ENCODE results near the gene SERINC3. TPM values are rescaled to one million over a fixed set of nuclear protein-coding genes. Genes with fewer than 3 reads are reported as not detected.
"Not testable (repeated sequence)": the region's sequence is repeated elsewhere in the genome, so short reads cannot be mapped to it uniquely, and the experiment has no call there.

Gene SERINC3
- total RNA-seq, result 10 to 100 TPM; 82.2 to 98.4 TPM

- CTCF ChIA-PET, result interaction anchor here (0.6 to 1.1 kb wide), 5 partner anchors 14 to 490 kb away, joined by 3 to 4 read pairs (median 3); no protein-coding TSS in a partner anchor
- Mint-ChIP-seq H3K36me3 (ENCODE audit: low read depth) (peaks cover 3% of the 10 kb centered on the region), H3K27me3 (no peaks in the 10 kb centered on the region), H3K4me3 (peak within 1 kb of the TSS; percentile 72), H3K4me1 (peaks cover 45% of the 10 kb centered on the region), H3K27ac (peak within 1 kb of the TSS; percentile 90), H3K9me3 (no peaks in the 10 kb centered on the region)
- POLR2A ChIA-PET, result interaction anchor here (1.4 kb wide), 1 partner anchor 46 kb away, joined by 3 read pairs; no protein-coding TSS in a partner anchor
- peak; percentile 97 for DNase-seq
Observed at GRCh38 chr20:44521484-44522481, at the start of gene SERINC3. Gene SERINC3 (minus strand): TSS chr20:44522070. CDS start chr20:44521951, 119 bp downstream.

DNA sequence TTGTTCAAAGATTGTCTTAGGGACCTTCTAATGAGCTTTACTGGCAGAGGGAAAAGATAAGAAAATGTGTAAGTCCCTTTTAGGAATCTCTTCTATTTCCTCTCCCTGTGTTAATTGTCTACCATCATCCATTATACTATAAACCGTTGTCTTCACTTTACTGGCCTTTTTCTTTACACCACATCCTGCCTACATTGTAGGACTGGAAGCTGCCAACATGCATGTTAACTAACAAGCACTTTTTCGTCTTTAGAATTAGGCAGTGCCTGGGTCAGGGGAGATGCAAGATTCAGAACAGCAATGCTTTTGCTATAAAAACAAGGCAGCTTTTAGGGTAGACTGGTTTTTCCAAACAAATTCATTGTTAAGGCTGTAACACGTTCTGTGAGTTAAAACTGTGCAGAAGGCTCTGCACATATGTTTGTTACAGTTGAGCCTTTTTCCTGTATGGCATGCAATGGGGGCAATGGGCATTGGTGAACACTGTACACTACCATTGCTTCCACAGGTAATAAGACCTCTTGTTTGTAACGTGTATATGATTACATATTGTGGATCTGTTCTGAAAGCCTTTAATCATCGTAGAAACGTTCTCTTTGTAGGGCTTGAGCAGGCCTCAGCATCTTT is 49.6 kb upstream of the SERINC3 start:
- peak; percentile 21 for DNase-seq
- no peaks in the 10 kb centered on the region for H3K9me3 Mint-ChIP-seq
- ChIA-PET POLR2A (no interaction called here), CTCF (interaction anchor here (0.6 kb wide), 1 partner anchor 897 kb away, joined by 4 read pairs; no protein-coding TSS in a partner anchor)
- peaks cover 17% of the 10 kb centered on the region for H3K4me1 Mint-ChIP-seq
- no peak overlapping the region for H3K4me3 Mint-ChIP-seq
- no peaks in the 10 kb centered on the region for H3K27me3 Mint-ChIP-seq
- no peak overlapping the region for H3K27ac Mint-ChIP-seq
- H3K36me3 Mint-ChIP-seq (ENCODE audit: low read depth), result no peaks in the 10 kb centered on the region

- no peak for DNase-seq
- Mint-ChIP-seq H3K27me3 (no peaks in the 10 kb centered on the region), H3K4me3 (no peak overlapping the region), H3K4me1 (peaks cover 13% of the 10 kb centered on the region), H3K27ac (no peak overlapping the region), H3K9me3 (no peaks in the 10 kb centered on the region), H3K36me3 (ENCODE audit: low read depth) (no peaks in the 10 kb centered on the region)
- ChIA-PET POLR2A (no interaction called here), CTCF (no interaction called here)
Observed at GRCh38 chr20:44570367-44570766, 48.5 kb upstream of the SERINC3 start.

GRCh38 chr20:44566811-44567210 is 44.9 kb upstream of the SERINC3 start:
- H3K4me1 Mint-ChIP-seq, result peaks cover 13% of the 10 kb centered on the region
- H3K36me3 Mint-ChIP-seq (ENCODE audit: low read depth), result no peaks in the 10 kb centered on the region
- peaks cover 11% of the 10 kb centered on the region for H3K27me3 Mint-ChIP-seq
- ChIA-PET POLR2A (no interaction called here), CTCF (interaction anchor here (0.6 kb wide), 1 partner anchor 446 kb away, joined by 3 read pairs; no protein-coding TSS in a partner anchor)
- H3K9me3 Mint-ChIP-seq, result no peaks in the 10 kb centered on the region
- H3K27ac Mint-ChIP-seq, result no peak overlapping the region
- no peak for DNase-seq
- H3K4me3 Mint-ChIP-seq, result no peak overlapping the region

DNA sequence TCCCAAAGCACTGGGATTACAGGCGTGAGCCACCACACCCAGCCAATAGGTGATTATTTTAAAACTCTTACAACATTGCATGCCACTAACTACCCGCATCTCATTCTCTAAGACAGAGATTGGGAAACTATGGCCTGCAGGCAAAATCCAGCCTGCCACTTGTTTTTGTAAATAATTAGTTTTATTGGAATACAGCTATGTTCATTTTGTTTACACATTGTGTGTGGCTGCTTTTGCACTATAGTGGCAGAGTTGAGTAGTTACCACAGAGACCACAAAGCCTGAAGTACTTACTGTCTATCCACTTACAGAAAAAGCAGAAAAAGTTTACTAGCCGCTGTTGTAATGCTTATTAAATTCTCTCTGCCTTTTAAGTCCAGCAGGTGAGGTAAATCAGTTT is 44.1 kb upstream of the SERINC3 start:
- H3K27ac Mint-ChIP-seq, result no peak overlapping the region
- no peak for DNase-seq
- H3K27me3 Mint-ChIP-seq, result peaks cover 11% of the 10 kb centered on the region
- H3K36me3 Mint-ChIP-seq (ENCODE audit: low read depth), result no peaks in the 10 kb centered on the region
- ChIA-PET POLR2A (no interaction called here), CTCF (no interaction called here)
- H3K4me3 Mint-ChIP-seq, result no peak overlapping the region
- H3K9me3 Mint-ChIP-seq, result no peaks in the 10 kb centered on the region
- peaks cover 6% of the 10 kb centered on the region for H3K4me1 Mint-ChIP-seq

GRCh38 chr20:44561876-44562275 is 40.0 kb upstream of the SERINC3 start:
- Mint-ChIP-seq H3K4me1 (no peaks in the 10 kb centered on the region), H3K9me3 (no peaks in the 10 kb centered on the region), H3K27me3 (peaks cover 17% of the 10 kb centered on the region), H3K27ac (no peak overlapping the region), H3K4me3 (no peak overlapping the region), H3K36me3 (ENCODE audit: low read depth) (no peaks in the 10 kb centered on the region)
- POLR2A ChIA-PET, result no interaction called here
- CTCF ChIA-PET, result interaction anchor here (1.3 kb wide), 1 partner anchor 13 kb away, joined by 3 read pairs; no protein-coding TSS in a partner anchor
- no peak for DNase-seq

- H3K4me3 Mint-ChIP-seq; H3K4me1 Mint-ChIP-seq; H3K36me3 Mint-ChIP-seq (ENCODE audit: low read depth); H3K9me3 Mint-ChIP-seq; POLR2A ChIA-PET; DNase-seq; H3K27ac Mint-ChIP-seq: not testable (repeated sequence)
- peaks cover 17% of the 10 kb centered on the region for H3K27me3 Mint-ChIP-seq
- CTCF ChIA-PET, result interaction anchor here (0.9 kb wide), 2 partner anchors 12 to 14 kb away, joined by 3 to 4 read pairs; no protein-coding TSS in a partner anchor
Observed at GRCh38 chr20:44560818-44561217, 38.9 kb upstream of the SERINC3 start.

DNA sequence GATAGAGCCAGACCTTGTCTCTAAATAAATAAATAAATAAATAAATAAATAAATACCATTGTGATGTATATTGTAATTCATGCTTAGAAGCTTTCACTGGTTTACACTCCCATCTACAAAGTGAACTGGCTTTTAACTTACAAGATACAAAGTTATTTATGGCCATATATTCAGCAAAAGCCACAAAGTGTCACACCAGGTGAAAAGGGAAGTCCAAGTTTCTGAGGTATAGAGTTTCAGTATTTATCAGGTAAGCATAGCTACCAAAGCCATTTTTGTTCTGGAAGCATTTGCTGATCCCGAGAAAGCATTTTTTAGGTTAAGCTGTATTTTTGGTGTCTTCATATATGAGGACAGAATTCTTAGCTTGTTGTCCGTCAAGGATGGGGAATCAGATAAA is 38.4 kb upstream of the SERINC3 start:
- CTCF ChIA-PET, result interaction anchor here (0.6 to 0.9 kb wide), 3 partner anchors 11 to 66 kb away, joined by 3 to 4 read pairs (median 3); no protein-coding TSS in a partner anchor
- Mint-ChIP-seq H3K27me3 (peaks cover 17% of the 10 kb centered on the region), H3K4me1 (no peaks in the 10 kb centered on the region), H3K4me3 (no peak overlapping the region), H3K9me3 (no peaks in the 10 kb centered on the region), H3K36me3 (ENCODE audit: low read depth) (no peaks in the 10 kb centered on the region), H3K27ac (no peak overlapping the region)
- POLR2A ChIA-PET, result no interaction called here
- DNase-seq, result no peak

DNA sequence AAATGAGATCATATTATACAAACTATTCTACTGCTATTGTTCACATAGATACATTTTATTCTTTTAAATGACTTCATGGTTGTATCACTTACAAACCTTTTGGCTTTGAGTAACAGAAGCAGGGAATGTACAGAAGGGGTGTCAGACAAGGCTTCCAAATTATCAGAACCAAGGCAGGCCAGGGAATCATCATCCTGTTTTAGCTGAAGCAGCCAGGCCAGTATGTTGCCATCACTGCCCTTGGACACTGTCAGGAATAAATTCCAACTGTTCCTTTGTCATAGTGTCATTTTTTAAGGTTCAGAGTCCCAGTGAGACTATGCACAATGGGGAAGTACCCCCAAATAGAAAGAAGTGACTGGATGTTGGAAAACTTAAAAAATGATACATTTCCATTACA is 37.4 kb upstream of the SERINC3 start:
- Mint-ChIP-seq H3K9me3 (no peaks in the 10 kb centered on the region), H3K36me3 (ENCODE audit: low read depth) (no peaks in the 10 kb centered on the region), H3K4me1 (no peaks in the 10 kb centered on the region), H3K27ac (no peak overlapping the region), H3K4me3 (no peak overlapping the region), H3K27me3 (peaks cover 15% of the 10 kb centered on the region)
- ChIA-PET POLR2A (no interaction called here), CTCF (no interaction called here)
- DNase-seq, result no peak

- POLR2A ChIA-PET, result no interaction called here
- H3K27ac Mint-ChIP-seq, result peak overlapping the region; percentile 2
- CTCF ChIA-PET, result interaction anchor here (1.0 to 2.1 kb wide), 5 partner anchors 10 to 50 kb away, joined by 3 to 5 read pairs (median 4); partner anchors contain the start of gene SERINC3
Observed at GRCh38 chr20:44552950-44553908, 31.4 kb upstream of the SERINC3 start.

DNA sequence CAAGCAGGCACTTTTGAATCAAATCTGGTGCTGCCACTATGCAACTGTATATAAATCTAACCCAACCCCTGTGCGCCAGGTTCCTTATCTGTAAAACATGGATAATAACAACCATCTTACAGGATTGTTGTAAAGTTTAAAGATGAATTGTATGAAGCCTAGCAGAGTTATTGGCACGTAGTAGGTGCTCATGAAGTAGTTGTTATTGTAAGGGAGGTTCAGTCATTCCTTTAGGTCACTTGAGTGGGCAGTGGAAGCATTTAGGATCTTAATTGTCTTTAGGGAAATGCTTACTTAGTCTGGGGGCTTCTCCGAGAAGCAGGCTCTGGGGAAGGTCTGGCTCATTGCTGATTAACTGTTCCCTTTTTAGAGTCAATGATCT is 30.7 kb upstream of the SERINC3 start:
- CTCF ChIA-PET, result interaction anchor here (1.4 to 2.1 kb wide), 3 partner anchors 9 to 14 kb away, joined by 4 to 5 read pairs (median 4); no protein-coding TSS in a partner anchor
- Mint-ChIP-seq H3K36me3 (ENCODE audit: low read depth) (no peaks in the 10 kb centered on the region), H3K4me1 (peaks cover 11% of the 10 kb centered on the region), H3K4me3 (no peak overlapping the region), H3K27me3 (peaks cover 2% of the 10 kb centered on the region), H3K27ac (no peak overlapping the region), H3K9me3 (no peaks in the 10 kb centered on the region)
- DNase-seq, result no peak
- POLR2A ChIA-PET, result no interaction called here

More at GRCh38 chr20:44552950-44553908, 31.4 kb upstream of the SERINC3 start:
- H3K36me3 Mint-ChIP-seq (ENCODE audit: low read depth), result no peaks in the 10 kb centered on the region
- no peak for DNase-seq
- H3K27me3 Mint-ChIP-seq, result peaks cover 3% of the 10 kb centered on the region
- H3K4me1 Mint-ChIP-seq, result peaks cover 11% of the 10 kb centered on the region
- H3K9me3 Mint-ChIP-seq, result no peaks in the 10 kb centered on the region
- no peak overlapping the region for H3K4me3 Mint-ChIP-seq

DNA sequence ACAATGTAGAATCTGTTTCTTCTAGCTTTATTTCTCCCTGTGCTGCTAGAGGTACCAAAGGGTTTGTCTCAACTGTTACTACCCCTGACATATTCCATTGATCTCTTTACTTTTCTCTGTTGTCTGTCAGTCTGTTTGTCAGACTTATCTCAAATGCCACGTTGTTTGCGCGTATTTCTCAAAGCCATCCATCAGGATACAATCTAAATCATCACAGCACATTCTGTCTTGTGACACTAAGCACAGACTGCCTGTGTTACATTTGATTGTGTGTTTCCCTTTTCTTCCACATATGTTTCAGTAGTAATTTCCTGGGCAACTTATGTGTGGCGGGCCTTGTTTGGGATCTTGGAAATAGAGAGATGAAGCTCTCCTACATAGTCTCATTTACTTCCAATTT is 30.2 kb upstream of the SERINC3 start:
- ChIA-PET POLR2A (no interaction called here), CTCF (interaction anchor here (2.1 kb wide), 1 partner anchor 8 kb away, joined by 5 read pairs; no protein-coding TSS in a partner anchor)
- Mint-ChIP-seq H3K9me3 (no peaks in the 10 kb centered on the region), H3K4me3 (no peak overlapping the region), H3K36me3 (ENCODE audit: low read depth) (no peaks in the 10 kb centered on the region), H3K27ac (no peak overlapping the region), H3K27me3 (peaks cover 2% of the 10 kb centered on the region), H3K4me1 (peaks cover 11% of the 10 kb centered on the region)
- DNase-seq, result no peak

Measured in activated CD4-positive, alpha-beta T cell treated with anti-CD3 and anti-CD28 coated beads, Interleukin-2, amount 10 ng/mL, durations not matched to agents 7 days and 5 days (primary cell).